K562 (cell line): ENCODE data around the gene ADAP2. TPM values are rescaled to one million over a fixed set of nuclear protein-coding genes. Genes with fewer than 3 reads are reported as not detected.

Source experiments
- BACH1 ChIP-seq: fragments of 200-800 bp; sonication (Bioruptor generic); IDR thresholded peaks from 2 replicates; pipeline ENCODE4 v1.6.1; 2016; ENCODE audit warnings: missing genetic modification characterization, missing compliant biosample characterization
- BCL6 ChIP-seq: fragments of 250-450 bp; sonication (Bioruptor Pico); IDR thresholded peaks from 2 replicates; pipeline ENCODE4 v1.4.0; 2020
- C11orf30 ChIP-seq: fragments of 450-650 bp; IDR thresholded peaks from 2 replicates; pipeline ENCODE4 v1.6.1; 2016; ENCODE audit warnings: low read depth, mild to moderate bottlenecking
- CREM ChIP-seq: IDR thresholded peaks from 2 replicates; pipeline ENCODE4 v1.6.1; 2014; ENCODE audit warnings: antibody characterized with exemption, low read depth
- CXXC5 ChIP-seq: fragments of 250-450 bp; sonication (Bioruptor Pico); IDR thresholded peaks from 2 replicates; pipeline ENCODE4 v1.8.0; 2022; ENCODE audit warnings: inconsistent platforms, mild to moderate bottlenecking, moderate library complexity
- DACH1 ChIP-seq: fragments of 450-650 bp; IDR thresholded peaks from 2 replicates; pipeline ENCODE4 v1.6.1; 2018; ENCODE audit not compliant: partially characterized antibody
- HNRNPH1 ChIP-seq: fragments of 200-400 bp; formaldehyde crosslinking; optimal IDR thresholded peaks from 2 replicates; pipeline ENCODE3; 2017; ENCODE audit warnings: low read depth, mild to moderate bottlenecking, low read length, moderate library complexity
- HNRNPUL1 ChIP-seq: fragments of 200-400 bp; formaldehyde crosslinking; IDR thresholded peaks from 2 replicates; pipeline ENCODE4 v1.6.1; 2017; ENCODE audit warnings: low read length
- KAT2B ChIP-seq: IDR thresholded peaks from one replicate; pipeline ENCODE4 v1.6.1; 2012; ENCODE audit warnings: low read depth, mild to moderate bottlenecking, control low read depth, inconsistent platforms, low read length, moderate library complexity
- PBX2 ChIP-seq, 2 experiments: IDR thresholded peaks in 1 of 2; conservative IDR thresholded peaks in 1 of 2; 2 replicates each; pipeline ENCODE4 v1.6.1; 2016; ENCODE audit warnings: low read depth in 2 of 2, mild to moderate bottlenecking in 1 of 2, missing compliant biosample characterization in 1 of 2, missing genetic modification characterization in 1 of 2, moderate library complexity in 1 of 2
- POLR2H ChIP-seq: IDR thresholded peaks from 2 replicates; pipeline ENCODE4 v1.6.1; 2016; ENCODE audit warnings: missing genetic modification characterization, low read depth, mild to moderate bottlenecking, control low read depth, missing compliant biosample characterization, moderate library complexity
- RB1 ChIP-seq: fragments of 450-650 bp; IDR thresholded peaks from 2 replicates; pipeline ENCODE4 v1.6.1; 2017; ENCODE audit warnings: low read depth, mild to moderate bottlenecking
- RBM14 ChIP-seq: fragments of 200-400 bp; formaldehyde crosslinking; IDR thresholded peaks from 2 replicates; pipeline ENCODE4 v1.6.1; 2018; ENCODE audit warnings: low read depth, mild to moderate bottlenecking, low read length, moderate library complexity, borderline replicate concordance; ENCODE audit not compliant: insufficient read depth
- SAP30 ChIP-seq: fragments of 200-600 bp; sonication (generic); IDR thresholded peaks from 2 replicates; pipeline ENCODE4 v1.6.1; 2012; ENCODE audit warnings: borderline replicate concordance, low read depth, mild to moderate bottlenecking, moderate library complexity, low read length, control low read depth, inconsistent platforms; ENCODE audit not compliant: insufficient read depth, poor library complexity, severe bottlenecking
- SMARCB1 ChIP-seq: IDR thresholded peaks from 2 replicates; pipeline ENCODE4 v1.6.1; 2011; ENCODE audit warnings: improper control_type of control experiment, low read depth; ENCODE audit not compliant: insufficient read length
- SREBF2 ChIP-seq: sonication (generic); formaldehyde crosslinking; IDR thresholded peaks from 2 replicates; pipeline ENCODE4 v1.4.0; 2020; ENCODE audit warnings: mild to moderate bottlenecking, missing genetic modification reagents
- THRB ChIP-seq: fragments of 450-650 bp; formaldehyde crosslinking; conservative IDR thresholded peaks from 2 replicates; pipeline ENCODE4 v1.4.0; 2022; ENCODE audit warnings: mild to moderate bottlenecking, missing genetic modification characterization
- ZNF507 ChIP-seq: conservative IDR thresholded peaks from 2 replicates; pipeline ENCODE4 v1.6.1; 2017; ENCODE audit warnings: missing genetic modification characterization, missing compliant biosample characterization
- ZNF696 ChIP-seq: fragments of 250-450 bp; sonication (Bioruptor Pico); conservative IDR thresholded peaks from 2 replicates; pipeline ENCODE4 v1.4.0; 2020; ENCODE audit warnings: mild to moderate bottlenecking, moderate library complexity
- polyA plus RNA-seq, 8 experiments: library from polyadenylated mRNA; depleted of rRNA in 4 of 8; stranded (reverse) in 5 of 8; unstranded in 3 of 8; fragments of >200 nt; fragmentation: Nextera tagmentation in 2 of 8; fragmentation: Illumina TruSeq in 1 of 8; extraction: Ambion mirVana in 2 of 8; extraction: Trizol in 1 of 8; gene quantifications; 2 replicates each; pipeline versions ENCODE4 v1.2.1 to v1.2.3, GENCODE V29; 2011 to 2014; ENCODE audit warnings: inconsistent platforms in 1 of 8, missing spikeins in 1 of 8
- total RNA-seq, 7 experiments: library from RNA; depleted of rRNA in 6 of 7; stranded (reverse); fragments of >200 nt in 6 of 7; fragmentation: Illumina TruSeq in 2 of 7; extraction: Trizol in 2 of 7; gene quantifications; 2 replicates each; pipeline versions ENCODE4 v1.2.1 to v1.2.3, GENCODE V29; 2011 to 2021; ENCODE audit warnings: low replicate concordance in 1 of 7
- TF ChIP-seq, protein P1 (sequence below): fragments of 250-450 bp; sonication (Bioruptor Pico); IDR thresholded peaks from 2 replicates; pipeline ENCODE4 v1.8.0; 2022; ENCODE audit warnings: inconsistent platforms, mild to moderate bottlenecking, moderate library complexity, borderline replicate concordance
- TF ChIP-seq, protein P2 (sequence below): fragments of 450-650 bp; IDR thresholded peaks from 2 replicates; pipeline ENCODE4 v1.7.0; 2016; ENCODE audit warnings: borderline replicate concordance

Gene ADAP2
- total and polyA plus RNA-seq, 9 of the 15 experiments (the other 6 are each of a cell fraction or from before 2014, with no cell fraction given), result 0.06 to 0.73 (median 0.23) TPM; not detected in 5

DNA sequence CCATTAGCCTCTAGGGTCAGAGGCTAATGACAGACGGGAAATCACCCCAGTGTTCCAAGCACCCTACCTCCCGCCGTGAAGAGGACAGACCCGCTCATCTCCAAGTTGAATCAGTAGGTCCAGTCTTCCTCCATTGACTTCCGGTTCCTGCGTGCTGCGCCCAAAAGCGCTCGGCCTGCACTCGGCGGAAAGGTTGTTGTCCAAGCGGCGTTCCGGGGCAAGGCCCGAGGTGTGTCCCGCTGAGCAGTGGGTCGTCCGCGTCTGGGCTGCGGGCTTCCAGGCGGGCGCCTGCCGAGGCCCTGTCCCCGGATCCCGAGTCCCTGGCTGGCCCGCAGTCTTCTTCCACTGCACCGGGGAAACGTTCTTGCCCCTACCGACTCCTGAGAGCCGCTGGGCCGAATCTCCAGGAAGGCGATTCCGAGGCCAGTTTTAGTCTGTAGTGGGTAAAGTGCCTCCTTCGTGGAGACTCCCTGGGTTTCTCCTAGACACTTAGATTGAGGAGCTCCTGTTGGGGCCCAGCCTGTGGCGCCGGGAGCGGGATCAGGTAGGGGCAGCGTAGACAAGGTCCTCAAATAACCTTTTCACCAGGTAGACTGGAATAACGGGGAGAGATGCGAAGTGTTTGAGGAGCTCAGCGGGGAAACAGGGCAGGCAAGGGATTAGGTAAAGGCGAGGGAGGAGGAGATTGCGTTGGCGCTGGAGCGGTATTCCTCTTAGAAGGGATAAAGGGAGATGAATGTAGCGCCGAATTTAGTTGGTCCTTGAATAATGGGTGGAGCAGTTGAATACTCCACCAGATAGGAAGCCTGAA lies 15.4 kb upstream of the ADAP2 start, which contains the start of gene TEFM (continued):
- TF ChIP-seq, protein P1, sequence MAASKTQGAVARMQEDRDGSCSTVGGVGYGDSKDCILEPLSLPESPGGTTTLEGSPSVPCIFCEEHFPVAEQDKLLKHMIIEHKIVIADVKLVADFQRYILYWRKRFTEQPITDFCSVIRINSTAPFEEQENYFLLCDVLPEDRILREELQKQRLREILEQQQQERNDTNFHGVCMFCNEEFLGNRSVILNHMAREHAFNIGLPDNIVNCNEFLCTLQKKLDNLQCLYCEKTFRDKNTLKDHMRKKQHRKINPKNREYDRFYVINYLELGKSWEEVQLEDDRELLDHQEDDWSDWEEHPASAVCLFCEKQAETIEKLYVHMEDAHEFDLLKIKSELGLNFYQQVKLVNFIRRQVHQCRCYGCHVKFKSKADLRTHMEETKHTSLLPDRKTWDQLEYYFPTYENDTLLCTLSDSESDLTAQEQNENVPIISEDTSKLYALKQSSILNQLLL, result no peak
- peak; percentile 94 for TF ChIP-seq RB1
- no peak for TF ChIP-seq HNRNPH1
- TF ChIP-seq CREM, result peak; percentile 86
- TF ChIP-seq BACH1 (tag), result no peak
- no peak for TF ChIP-seq PBX2 (CRISPR knock-in tag; IDR thresholded peaks at IDR 0.05; ENCODE audit: low read depth)
- TF ChIP-seq PBX2 (tag; conservative IDR thresholded peaks at IDR 0.05; ENCODE audit: low read depth), result no peak
- TF ChIP-seq SAP30, result no peak
- peak; percentile 55 for TF ChIP-seq DACH1
- no peak for TF ChIP-seq KAT2B
- peak; percentile 85 for TF ChIP-seq CXXC5 (CRISPR knock-in tag)
- peak; percentile 77 for TF ChIP-seq POLR2H (tag)
- TF ChIP-seq, protein P2, sequence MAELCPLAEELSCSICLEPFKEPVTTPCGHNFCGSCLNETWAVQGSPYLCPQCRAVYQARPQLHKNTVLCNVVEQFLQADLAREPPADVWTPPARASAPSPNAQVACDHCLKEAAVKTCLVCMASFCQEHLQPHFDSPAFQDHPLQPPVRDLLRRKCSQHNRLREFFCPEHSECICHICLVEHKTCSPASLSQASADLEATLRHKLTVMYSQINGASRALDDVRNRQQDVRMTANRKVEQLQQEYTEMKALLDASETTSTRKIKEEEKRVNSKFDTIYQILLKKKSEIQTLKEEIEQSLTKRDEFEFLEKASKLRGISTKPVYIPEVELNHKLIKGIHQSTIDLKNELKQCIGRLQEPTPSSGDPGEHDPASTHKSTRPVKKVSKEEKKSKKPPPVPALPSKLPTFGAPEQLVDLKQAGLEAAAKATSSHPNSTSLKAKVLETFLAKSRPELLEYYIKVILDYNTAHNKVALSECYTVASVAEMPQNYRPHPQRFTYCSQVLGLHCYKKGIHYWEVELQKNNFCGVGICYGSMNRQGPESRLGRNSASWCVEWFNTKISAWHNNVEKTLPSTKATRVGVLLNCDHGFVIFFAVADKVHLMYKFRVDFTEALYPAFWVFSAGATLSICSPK, result no peak
- TF ChIP-seq SMARCB1, result no peak
- TF ChIP-seq RBM14, result no peak
- no peak for TF ChIP-seq SREBF2 (CRISPR knock-in tag)
- no peak for TF ChIP-seq BCL6
- TF ChIP-seq THRB (CRISPR knock-in tag), result no peak
- TF ChIP-seq ZNF507 (tag), result no peak
- TF ChIP-seq C11orf30, result peak; percentile 98
- no peak for TF ChIP-seq ZNF696 (CRISPR knock-in tag)
- no peak for TF ChIP-seq HNRNPUL1
